ENCODE measurements around the gene COL6A1. TPM values are rescaled to one million over a fixed set of nuclear protein-coding genes. Genes with fewer than 3 reads are reported as not detected.

The COL6A1 gene, protein sequence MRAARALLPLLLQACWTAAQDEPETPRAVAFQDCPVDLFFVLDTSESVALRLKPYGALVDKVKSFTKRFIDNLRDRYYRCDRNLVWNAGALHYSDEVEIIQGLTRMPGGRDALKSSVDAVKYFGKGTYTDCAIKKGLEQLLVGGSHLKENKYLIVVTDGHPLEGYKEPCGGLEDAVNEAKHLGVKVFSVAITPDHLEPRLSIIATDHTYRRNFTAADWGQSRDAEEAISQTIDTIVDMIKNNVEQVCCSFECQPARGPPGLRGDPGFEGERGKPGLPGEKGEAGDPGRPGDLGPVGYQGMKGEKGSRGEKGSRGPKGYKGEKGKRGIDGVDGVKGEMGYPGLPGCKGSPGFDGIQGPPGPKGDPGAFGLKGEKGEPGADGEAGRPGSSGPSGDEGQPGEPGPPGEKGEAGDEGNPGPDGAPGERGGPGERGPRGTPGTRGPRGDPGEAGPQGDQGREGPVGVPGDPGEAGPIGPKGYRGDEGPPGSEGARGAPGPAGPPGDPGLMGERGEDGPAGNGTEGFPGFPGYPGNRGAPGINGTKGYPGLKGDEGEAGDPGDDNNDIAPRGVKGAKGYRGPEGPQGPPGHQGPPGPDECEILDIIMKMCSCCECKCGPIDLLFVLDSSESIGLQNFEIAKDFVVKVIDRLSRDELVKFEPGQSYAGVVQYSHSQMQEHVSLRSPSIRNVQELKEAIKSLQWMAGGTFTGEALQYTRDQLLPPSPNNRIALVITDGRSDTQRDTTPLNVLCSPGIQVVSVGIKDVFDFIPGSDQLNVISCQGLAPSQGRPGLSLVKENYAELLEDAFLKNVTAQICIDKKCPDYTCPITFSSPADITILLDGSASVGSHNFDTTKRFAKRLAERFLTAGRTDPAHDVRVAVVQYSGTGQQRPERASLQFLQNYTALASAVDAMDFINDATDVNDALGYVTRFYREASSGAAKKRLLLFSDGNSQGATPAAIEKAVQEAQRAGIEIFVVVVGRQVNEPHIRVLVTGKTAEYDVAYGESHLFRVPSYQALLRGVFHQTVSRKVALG
- 10.2 and 78.6 TPM in 2 replicates for total RNA-seq

DNA sequence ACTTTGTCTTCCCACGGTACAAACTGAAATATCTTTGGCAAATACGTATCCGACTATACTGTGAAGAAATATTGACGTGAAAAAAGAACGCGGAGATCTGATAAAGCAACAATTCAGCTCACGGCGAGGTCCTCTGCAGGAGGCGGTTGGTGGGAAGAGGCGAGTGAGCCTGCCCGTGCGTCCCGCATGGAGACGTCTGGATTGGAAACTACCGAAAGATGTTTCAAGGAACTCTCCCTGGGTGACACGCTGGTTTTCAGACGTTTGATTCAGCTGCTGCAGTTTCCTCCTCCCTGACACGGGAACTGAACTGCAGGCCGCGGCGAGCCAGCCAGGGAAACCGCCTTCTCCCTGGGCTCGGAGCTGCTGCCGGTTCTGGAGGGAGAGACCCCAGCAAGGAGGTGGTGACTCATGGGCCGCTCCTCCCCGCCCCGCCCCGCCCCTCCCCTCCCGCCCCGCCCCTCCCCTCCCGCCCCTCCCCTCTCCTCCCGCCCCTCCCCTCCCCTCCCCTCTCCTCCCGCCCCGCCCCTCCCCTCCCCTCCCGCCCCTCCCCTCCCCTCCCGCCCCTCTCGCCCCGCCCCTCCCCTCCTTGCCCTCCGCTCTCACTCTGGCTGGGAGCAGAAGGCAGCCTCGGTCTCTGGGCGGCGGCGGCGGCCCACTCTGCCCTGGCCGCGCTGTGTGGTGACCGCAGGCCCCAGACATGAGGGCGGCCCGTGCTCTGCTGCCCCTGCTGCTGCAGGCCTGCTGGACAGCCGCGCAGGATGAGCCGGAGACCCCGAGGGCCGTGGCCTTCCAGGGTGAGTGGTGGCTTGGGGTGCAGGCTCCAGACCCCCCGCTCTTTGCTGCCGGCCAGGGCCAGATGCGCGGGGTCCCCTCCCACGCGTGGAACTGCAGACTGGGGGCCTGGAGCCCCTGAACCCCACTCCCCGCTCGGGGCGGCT, at the start of gene COL6A1:
TSS of gene COL6A1 (plus strand) at position 620 of the 941 bp plus-strand sequence. CDS start at position 701, 81 bp downstream.

Other genes with a start within 250 kb of the COL6A1 start
- 5.5 and 72.0 TPM in 2 replicates for gene COL6A2, start 116.3 kb downstream of the COL6A1 start, total RNA-seq
- gene FTCD, start 173.8 kb downstream of the COL6A1 start, total RNA-seq = not detected in 2 replicates
- gene SPATC1L, start 202.7 kb downstream of the COL6A1 start, total RNA-seq = 4.8 and 8.0 TPM in 2 replicates
- gene LSS, start 247.0 kb downstream of the COL6A1 start, total RNA-seq = 142 and 182 TPM in 2 replicates